ENCODE data around the gene ITGB1BP1. TPM values are rescaled to one million over a fixed set of nuclear protein-coding genes. Genes with fewer than 3 reads are reported as not detected.

Gene ITGB1BP1
- total RNA-seq, 2 experiments from 2014 or later: 54.0 to 102 TPM

GRCh38 chr2:9451231-9451630 is 27.9 kb upstream of the ITGB1BP1 start:
- Histone ChIP-seq H3K79me2 (ENCODE audit: insufficient read depth, low read depth, low read length) (no peaks in the 10 kb centered on the region), H2AFZ (ENCODE audit: low read length) (no peak overlapping the region), H3K4me1 (ENCODE audit: insufficient read depth, low read length, poor library complexity, severe bottlenecking) (no peaks in the 10 kb centered on the region), H3K4me3 (ENCODE audit: low read depth, low read length, poor library complexity, severe bottlenecking) (no peak overlapping the region), H3K9me2 (ENCODE audit: insufficient read depth, low read length) (no peaks in the 10 kb centered on the region), H3K9me3 (ENCODE audit: low read length) (no peaks in the 10 kb centered on the region), H3K36me3 (ENCODE audit: insufficient read depth, low read length) (peaks cover 75% of the 10 kb centered on the region), H3K4me2 (ENCODE audit: low read length) (no peak overlapping the region), H4K20me1 (ENCODE audit: insufficient read depth, low read length) (no peaks in the 10 kb centered on the region), H3K27ac (ENCODE audit: low read depth, low read length, poor library complexity, severe bottlenecking) (no peak overlapping the region)
- ChIA-PET POLR2A (no interaction called here), CTCF (ENCODE audit: unreplicated experiment) (no interaction called here)
- intact Hi-C loops (cut with micrococcal nuclease; ENCODE audit: unreplicated experiment): no loop called here
- DNase-seq (ENCODE audit: low spot score): no peak
- BruUV-seq (replicated peaks): no TSS peak
- no peak for TF ChIP-seq EZH2phosphoT487 (IDR thresholded peaks at IDR 0.05; ENCODE audit: borderline replicate concordance, low read depth, low read length)
- TF ChIP-seq, protein P1, sequence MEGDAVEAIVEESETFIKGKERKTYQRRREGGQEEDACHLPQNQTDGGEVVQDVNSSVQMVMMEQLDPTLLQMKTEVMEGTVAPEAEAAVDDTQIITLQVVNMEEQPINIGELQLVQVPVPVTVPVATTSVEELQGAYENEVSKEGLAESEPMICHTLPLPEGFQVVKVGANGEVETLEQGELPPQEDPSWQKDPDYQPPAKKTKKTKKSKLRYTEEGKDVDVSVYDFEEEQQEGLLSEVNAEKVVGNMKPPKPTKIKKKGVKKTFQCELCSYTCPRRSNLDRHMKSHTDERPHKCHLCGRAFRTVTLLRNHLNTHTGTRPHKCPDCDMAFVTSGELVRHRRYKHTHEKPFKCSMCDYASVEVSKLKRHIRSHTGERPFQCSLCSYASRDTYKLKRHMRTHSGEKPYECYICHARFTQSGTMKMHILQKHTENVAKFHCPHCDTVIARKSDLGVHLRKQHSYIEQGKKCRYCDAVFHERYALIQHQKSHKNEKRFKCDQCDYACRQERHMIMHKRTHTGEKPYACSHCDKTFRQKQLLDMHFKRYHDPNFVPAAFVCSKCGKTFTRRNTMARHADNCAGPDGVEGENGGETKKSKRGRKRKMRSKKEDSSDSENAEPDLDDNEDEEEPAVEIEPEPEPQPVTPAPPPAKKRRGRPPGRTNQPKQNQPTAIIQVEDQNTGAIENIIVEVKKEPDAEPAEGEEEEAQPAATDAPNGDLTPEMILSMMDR (conservative IDR thresholded peaks at IDR 0.05; ENCODE audit: low read length): no peak

DNA sequence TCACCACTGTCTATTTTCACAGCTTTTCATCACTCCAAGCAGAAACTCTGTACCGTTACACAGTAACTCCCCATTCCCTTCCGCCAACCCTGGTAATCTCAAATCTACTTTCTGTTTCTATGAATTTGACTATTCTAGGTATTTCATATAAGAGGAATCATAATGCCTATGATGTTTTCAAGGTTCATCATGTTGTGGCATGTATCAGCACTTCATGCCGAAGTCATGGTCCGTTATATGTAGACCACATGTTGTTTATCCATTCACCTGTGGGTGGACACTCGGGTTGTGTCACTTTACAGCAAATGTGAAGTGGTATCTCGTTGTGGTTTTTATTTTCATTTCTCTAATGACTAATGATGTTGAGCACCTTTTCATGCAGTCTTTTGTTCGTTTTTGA is 21.8 kb upstream of the ITGB1BP1 start:
- Histone ChIP-seq H3K9me3 (ENCODE audit: low read length) (no peaks in the 10 kb centered on the region), H3K4me3 (ENCODE audit: low read depth, low read length, poor library complexity, severe bottlenecking) (no peak overlapping the region), H3K9me2 (ENCODE audit: insufficient read depth, low read length) (no peaks in the 10 kb centered on the region), H3K4me2 (ENCODE audit: low read length) (no peak overlapping the region), H3K4me1 (ENCODE audit: insufficient read depth, low read length, poor library complexity, severe bottlenecking) (no peaks in the 10 kb centered on the region), H3K27ac (ENCODE audit: low read depth, low read length, poor library complexity, severe bottlenecking) (no peak overlapping the region), H3K79me2 (ENCODE audit: insufficient read depth, low read depth, low read length) (no peaks in the 10 kb centered on the region), H4K20me1 (ENCODE audit: insufficient read depth, low read length) (no peaks in the 10 kb centered on the region), H3K36me3 (ENCODE audit: insufficient read depth, low read length) (peaks cover 84% of the 10 kb centered on the region), H2AFZ (ENCODE audit: low read length) (no peak overlapping the region)
- POLR2A ChIA-PET: no interaction called here
- no peak for TF ChIP-seq EZH2phosphoT487 (IDR thresholded peaks at IDR 0.05; ENCODE audit: borderline replicate concordance, low read depth, low read length)
- TF ChIP-seq, protein P1 (conservative IDR thresholded peaks at IDR 0.05; ENCODE audit: low read length): no peak
- CTCF ChIA-PET (ENCODE audit: unreplicated experiment): no interaction called here
- intact Hi-C loops (cut with micrococcal nuclease; ENCODE audit: unreplicated experiment): no loop called here
- DNase-seq (ENCODE audit: low spot score): no peak
- no TSS peak for BruUV-seq (replicated peaks)

GRCh38 chr2:9443526-9443925 is 20.2 kb upstream of the ITGB1BP1 start:
- no peaks in the 10 kb centered on the region for H3K4me1 ChIP-seq (ENCODE audit: insufficient read depth, low read length, poor library complexity, severe bottlenecking)
- DNase-seq (ENCODE audit: low spot score): no peak
- intact Hi-C loops (cut with micrococcal nuclease; ENCODE audit: unreplicated experiment): no loop called here
- no peak overlapping the region for H3K4me2 ChIP-seq (ENCODE audit: low read length)
- no peaks in the 10 kb centered on the region for H3K79me2 ChIP-seq (ENCODE audit: insufficient read depth, low read depth, low read length)
- TF ChIP-seq, protein P1 (conservative IDR thresholded peaks at IDR 0.05; ENCODE audit: low read length): no peak
- no peak for TF ChIP-seq EZH2phosphoT487 (IDR thresholded peaks at IDR 0.05; ENCODE audit: borderline replicate concordance, low read depth, low read length)
- BruUV-seq (replicated peaks): no TSS peak
- H2AFZ ChIP-seq (ENCODE audit: low read length): no peak overlapping the region
- POLR2A ChIA-PET: no interaction called here
- no peak overlapping the region for H3K4me3 ChIP-seq (ENCODE audit: low read depth, low read length, poor library complexity, severe bottlenecking)
- H3K9me2 ChIP-seq (ENCODE audit: insufficient read depth, low read length): no peaks in the 10 kb centered on the region
- CTCF ChIA-PET (ENCODE audit: unreplicated experiment): no interaction called here
- H3K36me3 ChIP-seq (ENCODE audit: insufficient read depth, low read length): peaks cover 88% of the 10 kb centered on the region
- no peak overlapping the region for H3K27ac ChIP-seq (ENCODE audit: low read depth, low read length, poor library complexity, severe bottlenecking)
- no peaks in the 10 kb centered on the region for H4K20me1 ChIP-seq (ENCODE audit: insufficient read depth, low read length)
- no peaks in the 10 kb centered on the region for H3K9me3 ChIP-seq (ENCODE audit: low read length)

Measured in OCI-LY7 (cell line).